H1 (cell line): ENCODE results near the gene TSPAN6. TPM values are rescaled to one million over a fixed set of nuclear protein-coding genes. Genes with fewer than 3 reads are reported as not detected.

Source experiments
- CTCF ChIA-PET: fragments of 300-600 bp; sonication (Branson Sonifier 250); formaldehyde crosslinking; loops from one replicate; lab custom pipeline; 2021; ENCODE audit not compliant: partially characterized antibody; lab: Charles Lee
- POLR2A ChIA-PET: fragments of 300-600 bp; sonication (Branson Sonifier 250); formaldehyde crosslinking; loops from one replicate; lab custom pipeline; 2021; ENCODE audit warnings: inconsistent platforms; ENCODE audit not compliant: partially characterized antibody; lab: Charles Lee
- DNase-seq, 2 experiments: peaks; one replicate each; pipeline versions ENCODE4 v3.0.0 to v3.0.0-alpha.2; 2010 to 2022; ENCODE audit warnings: low spot score in 2 of 2, low read depth in 1 of 2, mixed read lengths in 1 of 2
- FAIRE-seq: peaks from 2 replicates; lab custom pipeline; 2011; peaks lifted over from hg19 to GRCh38; lab: Jason Lieb, UNC
- H2AFZ ChIP-seq: 2 replicates; pipeline ENCODE4 v1.8.1; 2012; ENCODE audit warnings: low read length, inconsistent platforms
- H2AK5ac ChIP-seq: 2 replicates; pipeline ENCODE4 v1.6.1; 2013; ENCODE audit warnings: low read depth, low read length
- H2BK120ac ChIP-seq: replicated peaks from 2 replicates; pipeline ENCODE3; 2013; ENCODE audit warnings: low read depth, low read length, inconsistent platforms
- H2BK12ac ChIP-seq: 2 replicates; pipeline ENCODE4 v1.6.1; 2013; ENCODE audit warnings: low read depth, low read length
- H2BK15ac ChIP-seq: 2 replicates; pipeline ENCODE4 v1.6.1; 2013; ENCODE audit warnings: low read length
- H2BK20ac ChIP-seq: 2 replicates; pipeline ENCODE4 v1.6.1; 2013; ENCODE audit warnings: low read length
- H2BK5ac ChIP-seq: 2 replicates; pipeline ENCODE4 v1.6.1; 2013; ENCODE audit warnings: low read depth, low read length
- H3K14ac ChIP-seq: 2 replicates; pipeline ENCODE4 v1.6.1; 2013; ENCODE audit warnings: inconsistent platforms; ENCODE audit not compliant: insufficient read length
- H3K18ac ChIP-seq: 2 replicates; pipeline ENCODE4 v1.6.1; 2013; ENCODE audit warnings: low read length; ENCODE audit errors: extremely low read depth
- H3K23ac ChIP-seq: 2 replicates; pipeline ENCODE4 v1.6.1; 2013; ENCODE audit warnings: inconsistent platforms; ENCODE audit not compliant: insufficient read length
- H3K23me2 ChIP-seq: 2 replicates; pipeline ENCODE4 v1.6.1; 2013; ENCODE audit warnings: low read depth, low read length
- H3K27ac ChIP-seq: 2 replicates; pipeline ENCODE4 v1.6.1; 2011; ENCODE audit warnings: low read depth, low read length, inconsistent platforms
- H3K27me3 ChIP-seq, 4 experiments: replicated peaks in 1 of 4; 1 replicate in 1 of 4; 2 replicates in 3 of 4; pipeline versions ENCODE4 v1.6.1 to v1.8.1; 2011 to 2013; ENCODE audit warnings: low read length in 3 of 4, mild to moderate bottlenecking in 3 of 4, inconsistent platforms in 2 of 4, mixed read lengths in 2 of 4, moderate library complexity in 1 of 4; ENCODE audit not compliant: control insufficient read depth in 3 of 4, insufficient read depth in 3 of 4; ENCODE audit errors: extremely low read depth in 1 of 4
- H3K36me3 ChIP-seq, 4 experiments: 2 replicates each; pipeline versions ENCODE4 v1.6.1 to v1.8.1; 2011 to 2013; ENCODE audit warnings: mild to moderate bottlenecking in 4 of 4, low read length in 3 of 4, moderate library complexity in 2 of 4, control low read depth in 1 of 4, inconsistent platforms in 1 of 4; ENCODE audit not compliant: insufficient read depth in 4 of 4, control insufficient read depth in 2 of 4
- H3K4ac ChIP-seq: replicated peaks from 2 replicates; pipeline ENCODE3; 2013; ENCODE audit warnings: low read length, low read depth, mixed read lengths, inconsistent platforms; ENCODE audit not compliant: insufficient read length
- H3K4me1 ChIP-seq, 4 experiments: replicated peaks in 1 of 4; 1 replicate in 1 of 4; 2 replicates in 3 of 4; pipeline versions ENCODE4 v1.6.1 to v1.8.1; 2011 to 2013; ENCODE audit warnings: low read length in 3 of 4, inconsistent platforms in 2 of 4, mixed read lengths in 1 of 4; ENCODE audit not compliant: insufficient read depth in 4 of 4, control insufficient read depth in 3 of 4
- H3K4me2 ChIP-seq, 2 experiments: 2 replicates each; pipeline versions ENCODE4 v1.6.1 to v1.8.1; 2011 to 2013; ENCODE audit warnings: low read depth in 2 of 2, low read length in 2 of 2, control low read depth in 1 of 2, inconsistent platforms in 1 of 2, mild to moderate bottlenecking in 1 of 2; ENCODE audit not compliant: insufficient read depth in 1 of 2
- H3K4me3 ChIP-seq, 4 experiments: fragments of 200-600, 300-600 bp in 1 of 4; sonication (generic), shearing (Covaris generic), sonication (Bioruptor Twin) in 1 of 4; 2 replicates each; pipeline versions ENCODE4 v1.5.1 to v1.8.1; 2011 to 2016; ENCODE audit warnings: low read length in 4 of 4, low read depth in 3 of 4, control low read depth in 2 of 4, inconsistent platforms in 2 of 4, mild to moderate bottlenecking in 2 of 4, mixed read lengths in 1 of 4, moderate library complexity in 1 of 4; ENCODE audit not compliant: insufficient read depth in 2 of 4; ENCODE audit errors: extremely low read depth in 1 of 4
- H3K56ac ChIP-seq: replicated peaks from 2 replicates; pipeline ENCODE3; 2013; ENCODE audit warnings: low read depth, mild to moderate bottlenecking, mixed read lengths, low read length, inconsistent platforms; ENCODE audit not compliant: insufficient read length
- H3K79me1 ChIP-seq: 2 replicates; pipeline ENCODE4 v1.6.1; 2013; ENCODE audit warnings: low read depth, low read length, control low read depth
- H3K79me2 ChIP-seq, 2 experiments: 2 replicates each; pipeline versions ENCODE4 v1.6.1 to v1.8.1; 2012 to 2013; ENCODE audit warnings: low read length in 2 of 2, mild to moderate bottlenecking in 2 of 2, inconsistent platforms in 1 of 2; ENCODE audit not compliant: insufficient read depth in 2 of 2, control insufficient read depth in 1 of 2
- H3K9ac ChIP-seq, 4 experiments: replicated peaks in 1 of 4; 1 replicate in 1 of 4; 2 replicates in 3 of 4; pipeline versions ENCODE4 v1.6.1 to v1.8.1; 2011 to 2013; ENCODE audit warnings: low read depth in 3 of 4, low read length in 3 of 4, control low read depth in 2 of 4, mild to moderate bottlenecking in 2 of 4, moderate library complexity in 2 of 4, inconsistent platforms in 1 of 4; ENCODE audit errors: extremely low read depth in 1 of 4
- H3K9me3 ChIP-seq, 2 experiments: 2 replicates each; pipeline versions ENCODE4 v1.6.1 to v1.8.1; 2012 to 2013; ENCODE audit warnings: mild to moderate bottlenecking in 2 of 2, moderate library complexity in 2 of 2, control low read depth in 1 of 2, inconsistent platforms in 1 of 2, low read depth in 1 of 2, low read length in 1 of 2, mixed read lengths in 1 of 2; ENCODE audit not compliant: insufficient read depth in 2 of 2
- H4K20me1 ChIP-seq, 2 experiments: replicated peaks in 1 of 2; 2 replicates each; pipeline versions ENCODE3 to v1.8.1; 2011 to 2013; ENCODE audit warnings: inconsistent platforms in 2 of 2, low read length in 2 of 2, mild to moderate bottlenecking in 1 of 2; ENCODE audit not compliant: insufficient read depth in 2 of 2, control insufficient read depth in 1 of 2
- H4K5ac ChIP-seq: 2 replicates; pipeline ENCODE4 v1.6.1; 2013; ENCODE audit warnings: low read length, low read depth, mixed read lengths, inconsistent platforms; ENCODE audit not compliant: insufficient read length
- H4K8ac ChIP-seq: 2 replicates; pipeline ENCODE4 v1.8.0; 2013; ENCODE audit warnings: mild to moderate bottlenecking, moderate library complexity, low read length, inconsistent platforms; ENCODE audit not compliant: insufficient read depth; ENCODE audit errors: extremely low read depth
- H4K91ac ChIP-seq: replicated peaks from 2 replicates; pipeline ENCODE3; 2013; ENCODE audit warnings: low read length, mixed read lengths, inconsistent platforms; ENCODE audit not compliant: insufficient read length
- CHD7 ChIP-seq: fragments of 300-600 bp; sonication (generic); IDR thresholded peaks from 2 replicates; pipeline ENCODE4 v1.7.1; 2012; ENCODE audit warnings: low read length, moderate library complexity, mild to moderate bottlenecking, inconsistent platforms; ENCODE audit not compliant: insufficient replicate concordance
- WGBS, 2 experiments: shearing (Covaris generic) in 1 of 2; methylation state at CpG; one replicate each; pipeline versions ENCODE4 v1.1.6 to v1.1.7; 2013 to 2015; ENCODE audit warnings: low lambda C conversion rate in 2 of 2, mixed read lengths in 2 of 2, inconsistent platforms in 1 of 2, low coverage in 1 of 2, missing lambda C conversion rate in 1 of 2; ENCODE audit not compliant: insufficient replicate concordance in 2 of 2, insufficient coverage in 1 of 2, insufficient read length in 1 of 2; ENCODE audit errors: extremely low coverage in 1 of 2, missing lambda C conversion rate in 1 of 2; 5-methylcytosine and 5-hydroxymethylcytosine counted together
- polyA plus RNA-seq, 7 experiments: library from polyadenylated mRNA; depleted of rRNA in 3 of 7; stranded (reverse) in 5 of 7; unstranded in 2 of 7; fragments of >200 nt in 5 of 7; fragments of 200-250 nt in 2 of 7; gene quantifications; 1 replicate in 5 of 7; 2 replicates in 1 of 7; 4 replicates in 1 of 7; pipeline versions ENCODE4 v1.2.1 to v1.2.3, GENCODE V29; 2011 to 2013; ENCODE audit warnings: missing spikeins in 2 of 7, mixed read lengths in 2 of 7
- total RNA-seq: library from RNA; stranded (reverse); fragmentation: NEBNext Ultra II Directional; extraction: Animal tissue kit (Norgen Biotek cat#: 25700); gene quantifications from 2 replicates; pipeline ENCODE4 v1.2.1, GENCODE V29; 2021

Gene TSPAN6
- total and polyA plus RNA-seq, 2 of the 8 experiments (the other 6 are each of a cell fraction or from before 2014, with no cell fraction given), result 58.1 to 67.7 TPM

GRCh38 chrX:100586747-100587146 is 49.9 kb downstream of the TSPAN6 start:
- WGBS, 2 experiments, result 60% methylated on average over 2 of the region's 2 CpGs; no CpG with 5 or more reads in 1 of the 2 experiments
- no peak overlapping the region for H2AFZ ChIP-seq
- H3K9ac ChIP-seq, result no peak overlapping the region
- no peak for TF ChIP-seq CHD7

More at GRCh38 chrX:100586747-100587146, 49.9 kb downstream of the TSPAN6 start:
- Histone ChIP-seq H4K91ac (no peak overlapping the region), H3K9me3 (no peaks in the 10 kb centered on the region), H4K20me1 (no peaks in the 10 kb centered on the region), H3K36me3 (no peaks in the 10 kb centered on the region), H3K23me2 (no peaks in the 10 kb centered on the region), H3K4ac (no peak overlapping the region), H3K4me3 (no peak overlapping the region), H2AK5ac (no peak overlapping the region), H3K18ac (no peak overlapping the region), H2BK15ac (no peak overlapping the region), H3K79me2 (no peaks in the 10 kb centered on the region), H3K79me1 (no peaks in the 10 kb centered on the region), H2BK5ac (no peak overlapping the region), H2BK120ac (no peak overlapping the region), H3K23ac (no peak overlapping the region), H4K5ac (no peak overlapping the region), H3K56ac (no peak overlapping the region), H3K27ac (no peak overlapping the region), H4K8ac (no peak overlapping the region), H3K4me2 (no peak overlapping the region), H2BK12ac (no peak overlapping the region), H3K27me3 (no peaks in the 10 kb centered on the region), H3K4me1 (no peaks in the 10 kb centered on the region), H3K14ac (no peak overlapping the region), H2BK20ac (no peak overlapping the region)
- DNase-seq (no peak), FAIRE-seq (no peak)
- ChIA-PET POLR2A (no interaction called here), CTCF (no interaction called here)
